NCI-H524 (cell line): ENCODE measurements around the gene CBLC.
"Not testable (repeated sequence)": the region's sequence is repeated elsewhere in the genome, so short reads cannot be mapped to it uniquely, and the experiment has no call there.

Experiments used
- DNase-seq, 2 experiments: peaks; one replicate each; lab custom pipeline; 2025; lab: John Stamatoyannopoulos, UW

Gene CBLC

GRCh38 chr19:44819246-44819832 is 41.6 kb downstream of the CBLC start:
- DNase-seq, result no peak

DNA sequence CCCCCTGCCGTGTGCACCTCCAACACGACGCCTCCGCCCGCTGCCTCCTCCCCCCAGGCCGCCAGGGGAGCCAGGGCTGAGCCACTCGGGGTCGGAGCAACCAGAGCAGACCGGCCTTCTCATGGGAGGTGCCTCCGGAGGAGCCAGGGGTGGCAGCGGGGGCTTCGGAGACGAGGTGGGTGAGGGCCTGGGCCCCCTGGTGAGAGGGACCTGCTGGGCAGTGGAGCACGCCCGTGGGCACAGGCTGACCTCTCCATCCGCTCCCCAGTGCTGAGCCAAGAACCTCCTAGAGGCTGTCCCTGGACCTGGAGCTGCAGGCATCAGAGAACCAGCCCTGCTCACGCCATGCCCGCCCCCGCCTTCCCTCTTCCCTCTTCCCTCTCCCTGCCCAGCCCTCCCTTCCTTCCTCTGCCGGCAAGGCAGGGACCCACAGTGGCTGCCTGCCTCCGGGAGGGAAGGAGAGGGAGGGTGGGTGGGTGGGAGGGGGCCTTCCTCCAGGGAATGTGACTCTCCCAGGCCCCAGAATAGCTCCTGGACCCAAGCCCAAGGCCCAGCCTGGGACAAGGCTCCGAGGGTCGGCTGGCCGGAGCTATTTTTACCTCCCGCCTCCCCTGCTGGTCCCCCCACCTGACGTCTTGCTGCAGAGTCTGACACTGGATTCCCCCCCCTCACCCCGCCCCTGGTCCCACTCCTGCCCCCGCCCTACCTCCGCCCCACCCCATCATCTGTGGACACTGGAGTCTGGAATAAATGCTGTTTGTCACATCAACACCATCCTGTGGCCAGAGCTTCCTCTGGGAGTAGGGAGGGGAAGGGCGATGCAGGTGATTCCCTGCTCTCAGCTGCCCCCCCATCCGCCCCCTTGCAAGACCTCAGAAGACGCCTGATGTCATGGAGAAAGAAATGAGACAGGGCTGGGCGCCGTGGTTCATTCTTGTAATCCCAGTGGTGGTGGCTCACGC is 43.2 kb downstream of the CBLC start:
- no peak for DNase-seq

DNA sequence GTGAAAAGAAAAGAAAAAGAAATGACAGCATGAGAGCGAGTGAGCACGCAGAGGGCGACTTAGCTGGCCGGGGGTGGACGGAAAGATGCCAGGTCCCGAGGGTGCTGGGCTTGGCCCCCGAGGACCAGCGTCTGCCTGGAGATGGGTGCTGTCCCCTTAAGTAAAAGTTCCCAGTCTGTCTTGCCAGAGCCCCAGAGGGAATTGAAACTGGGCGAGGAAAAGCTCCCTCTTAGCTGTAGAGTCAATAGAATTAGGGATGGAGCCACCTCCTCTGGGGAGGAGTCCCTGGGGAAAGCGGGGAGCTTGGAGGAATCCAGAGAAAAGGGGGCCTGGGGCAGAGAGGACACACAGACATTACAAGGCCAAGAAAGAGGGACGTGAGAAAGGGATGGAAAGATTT is 44.5 kb downstream of the CBLC start:
- no peak for DNase-seq

DNA sequence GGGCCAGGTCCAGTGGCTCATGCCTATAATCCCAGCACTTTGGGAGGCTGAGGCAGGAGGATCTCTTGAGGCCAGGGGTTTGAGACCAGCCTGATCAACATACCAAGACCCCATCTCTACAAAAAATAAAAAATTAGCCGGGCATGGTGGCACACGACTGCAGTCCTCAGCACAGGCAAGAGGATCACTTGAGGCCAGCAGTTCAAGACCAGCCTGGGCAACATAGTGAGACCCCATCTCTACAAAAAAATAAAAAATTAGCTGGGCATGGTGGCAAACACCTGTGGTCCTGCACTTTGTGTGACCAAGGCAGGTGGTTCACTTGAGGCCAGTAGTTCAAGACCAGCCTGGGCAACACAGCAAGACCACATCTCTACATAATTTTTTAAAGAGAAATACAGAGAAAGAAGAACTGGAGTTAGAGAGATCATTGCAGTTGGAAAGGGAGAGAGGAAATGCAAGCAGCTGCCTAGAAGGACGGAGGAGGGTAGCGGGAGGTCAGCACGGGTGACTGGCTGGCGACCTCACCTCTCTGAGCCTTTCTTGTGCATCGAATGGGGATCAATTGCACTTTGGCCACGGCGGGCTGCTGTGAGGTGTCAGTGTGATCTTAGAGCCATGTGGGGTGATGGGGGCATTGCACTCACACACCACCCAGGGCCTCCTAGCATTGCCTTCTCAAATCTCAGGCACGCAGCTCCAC is 45.1 kb downstream of the CBLC start:
- DNase-seq, result no peak

GRCh38 chr19:44823373-44823698 is 45.6 kb downstream of the CBLC start:
- no peak for DNase-seq

GRCh38 chr19:44824761-44825160 is 47.1 kb downstream of the CBLC start:
- DNase-seq, result peak; percentile 60 to 85

GRCh38 chr19:44832875-44833274 is 55.2 kb downstream of the CBLC start:
- not testable (repeated sequence) for DNase-seq

DNA sequence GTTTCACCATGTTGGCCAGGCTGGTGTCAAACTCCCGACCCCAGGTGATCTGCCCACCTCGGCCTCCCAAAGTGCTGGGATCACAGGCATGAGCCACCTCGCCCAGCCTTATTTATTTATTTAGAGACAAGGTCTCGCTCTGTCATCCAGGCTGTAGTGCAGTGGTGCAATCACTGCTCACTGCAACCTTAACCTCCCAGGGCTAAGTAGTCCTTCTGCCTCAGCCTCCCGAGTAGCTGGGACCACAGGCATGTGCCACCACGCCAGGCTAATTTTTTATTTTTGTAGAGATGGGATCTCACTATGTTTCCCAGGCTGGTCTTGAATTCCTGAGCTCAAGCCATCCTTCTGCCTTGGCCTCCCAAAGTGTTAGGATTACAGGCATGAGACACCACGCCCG is 56.7 kb downstream of the CBLC start:
- DNase-seq, result not testable (repeated sequence)

- DNase-seq, result no peak
Observed at GRCh38 chr19:44839276-44839675, 61.6 kb downstream of the CBLC start.

DNA sequence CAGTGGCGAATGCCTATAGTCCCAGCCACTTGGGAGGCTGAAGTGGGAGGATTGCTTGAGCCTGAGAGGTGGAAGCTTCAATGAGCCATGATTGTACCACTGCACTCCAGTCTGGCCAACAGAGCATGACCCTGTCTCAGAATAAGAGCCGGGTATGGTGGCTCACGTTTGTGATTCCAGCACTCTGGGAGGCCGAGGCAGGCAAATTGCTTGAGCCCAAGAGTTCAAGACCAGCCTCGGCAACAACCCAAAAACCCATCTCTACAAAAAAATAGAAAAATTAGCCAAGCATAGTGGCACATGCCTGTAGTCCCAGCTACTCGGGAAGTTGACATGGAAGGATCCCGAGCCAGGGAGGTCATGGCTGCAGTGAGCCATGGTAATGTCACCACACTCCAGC is 63.1 kb downstream of the CBLC start:
- DNase-seq, result no peak

- no peak for DNase-seq
Observed at GRCh38 chr19:44841231-44841630, 63.5 kb downstream of the CBLC start.

- no peak for DNase-seq
Observed at GRCh38 chr19:44845286-44845611, 67.6 kb downstream of the CBLC start.

GRCh38 chr19:44845612-44846454 is 68.1 kb downstream of the CBLC start, which contains the start of gene NECTIN2:
TSS of gene NECTIN2 (plus strand) at chr19:44846297. CDS start at chr19:44846526, 229 bp downstream.
- peak; percentile 78 to 85 for DNase-seq

GRCh38 chr19:44846455-44847143 is 68.9 kb downstream of the CBLC start:
- no peak for DNase-seq

DNA sequence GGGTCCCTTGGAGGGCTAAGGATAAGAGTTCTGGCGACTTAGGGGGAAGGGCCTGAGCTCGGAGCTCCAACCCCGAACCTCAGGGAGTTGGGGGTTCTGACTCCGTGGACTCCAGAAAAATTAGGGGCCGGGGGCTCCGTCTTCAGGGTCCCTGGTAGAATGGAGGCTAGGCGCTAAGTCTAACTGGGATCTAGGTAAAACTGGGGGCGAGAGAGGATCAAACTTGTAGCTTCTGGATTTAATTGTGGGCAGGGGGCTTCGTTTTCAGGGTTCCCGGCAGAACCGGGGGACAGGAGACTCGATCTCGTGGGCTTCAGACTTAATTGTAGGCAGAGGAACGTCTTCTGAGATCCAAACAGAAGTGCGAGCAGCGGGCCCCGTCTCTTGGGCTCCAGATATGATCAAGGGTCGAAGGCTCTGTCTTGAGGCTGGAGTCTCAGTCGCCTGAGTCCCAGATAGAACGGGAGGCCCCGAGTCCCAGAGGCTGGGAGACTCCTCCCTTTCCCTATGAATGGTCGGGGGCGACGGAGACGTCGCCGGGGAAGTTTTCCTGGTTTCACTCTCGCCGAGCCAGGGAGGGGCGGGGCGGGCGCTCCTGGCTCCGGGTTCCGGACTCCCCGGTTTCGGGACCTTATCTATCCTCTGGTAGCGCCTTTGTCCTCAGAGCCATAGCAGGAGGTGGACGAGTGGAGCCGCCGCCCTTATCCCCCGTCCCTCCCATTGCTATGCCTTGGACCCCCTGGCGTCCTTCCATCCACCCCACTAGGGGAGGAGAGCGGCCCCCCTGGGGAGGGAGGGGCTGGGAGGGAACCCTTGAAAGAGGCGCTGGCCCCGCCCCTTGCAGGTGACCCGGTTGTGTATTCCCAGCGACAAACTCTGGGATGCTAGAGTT is 69.7 kb downstream of the CBLC start:
- DNase-seq, result no peak

GRCh38 chr19:44848036-44848811 is 70.5 kb downstream of the CBLC start:
- DNase-seq, result no peak

DNA sequence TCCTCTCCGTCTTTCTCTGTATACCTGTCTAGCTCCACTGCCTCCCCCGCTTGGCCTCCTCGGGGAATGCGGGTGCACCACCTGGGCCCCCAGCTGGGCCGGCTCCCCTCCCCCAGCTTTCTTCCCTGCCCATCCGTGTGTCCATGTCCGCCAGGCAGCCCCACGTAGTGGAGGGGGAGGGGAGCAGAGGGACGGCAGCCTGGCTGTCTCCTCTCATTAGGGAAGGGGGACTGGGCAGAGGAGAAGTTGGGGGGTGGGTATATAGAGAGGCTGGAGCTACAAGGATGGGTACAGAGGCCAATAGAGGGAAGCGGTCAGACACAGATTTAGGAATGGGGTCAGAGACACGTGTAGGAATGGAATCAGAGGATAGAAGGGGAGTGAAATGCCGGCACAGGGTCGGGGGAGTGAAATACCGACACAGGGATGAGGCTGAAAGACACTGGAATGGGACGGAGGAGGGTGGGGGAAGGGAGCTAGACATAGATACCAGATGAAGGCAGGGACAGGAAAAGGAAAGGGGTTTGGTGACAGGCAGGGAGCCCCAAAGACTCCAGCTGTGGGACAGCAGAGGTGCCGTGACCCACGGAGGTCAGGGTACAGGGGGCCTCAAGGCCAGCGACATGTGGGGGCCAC is 71.2 kb downstream of the CBLC start:
- peak in 1 of 2 experiments; percentile 5 for DNase-seq
